Tongue (tissue), 3 donors: ENCODE data around the gene SAA1. TPM values are rescaled to one million over a fixed set of nuclear protein-coding genes. Genes with fewer than 3 reads are reported as not detected.

Source experiments
- DNase-seq: peaks from one replicate; pipeline ENCODE4 v3.0.0-alpha.2; 2015
- small RNA-seq: library from RNA; depleted of rRNA; stranded (forward); fragments of <200 nt; gene quantifications from one replicate; pipeline ENCODE3, GENCODE V24; 2014; ENCODE audit warnings: low replicate concordance
- total RNA-seq: library from RNA; depleted of rRNA; stranded (reverse); fragments of >200 nt; gene quantifications from one replicate; pipeline ENCODE4 v1.2.3, GENCODE V29; 2014

SAA1 gene
- total RNA-seq, 1 donor from 2014 or later = 2.4 TPM

GRCh38 chr11:18312012-18312411 is 45.9 kb downstream of the SAA1 start:
- DNase-seq = peak; percentile 2

GRCh38 chr11:18312663-18313420 is 46.8 kb downstream of the SAA1 start:
- no peak for DNase-seq

GRCh38 chr11:18313965-18314763 is 48.1 kb downstream of the SAA1 start:
- no peak for DNase-seq

GRCh38 chr11:18314784-18315523 is 48.9 kb downstream of the SAA1 start:
- no peak for DNase-seq

- no peak for DNase-seq
Measured at GRCh38 chr11:18315893-18316292, 49.8 kb downstream of the SAA1 start.

GRCh38 chr11:18317551-18317950 is 51.5 kb downstream of the SAA1 start:
- no peak for DNase-seq

Small RNA genes lying within 50 kb of the gene (small RNA-seq; reads per million reads assigned to genes)
- gene RNA5SP333 (not detected), gene RNA5SP334 (not detected)

Other genes with a start within 250 kb of the SAA1 start
- gene TPH1, start 220.0 kb upstream of the SAA1 start, total RNA-seq = 0.21 TPM
- 16.2 TPM for gene SAAL1, start 160.2 kb upstream of the SAA1 start, total RNA-seq
- gene MRGPRX3, start 133.7 kb upstream of the SAA1 start, total RNA-seq = 0.51 TPM
- gene MRGPRX4, start 93.4 kb upstream of the SAA1 start, total RNA-seq = not detected
- gene SAA4, start 29.5 kb upstream of the SAA1 start, total RNA-seq = not detected
- not detected for gene SAA2, start 17.6 kb upstream of the SAA1 start, total RNA-seq
- gene HPS5, start 55.9 kb downstream of the SAA1 start, total RNA-seq = 24.3 TPM
- gene GTF2H1, start 56.3 kb downstream of the SAA1 start, total RNA-seq = 69.6 TPM
- 847 TPM for gene LDHA, start 128.3 kb downstream of the SAA1 start, total RNA-seq
- not detected for gene LDHC, start 146.1 kb downstream of the SAA1 start, total RNA-seq
- not detected for gene LDHAL6A, start 189.6 kb downstream of the SAA1 start, total RNA-seq